Esophagus muscularis mucosa (tissue), 3 donors: Measurements from ENCODE around the gene DUXA.

ENCODE experiments used
- CTCF ChIP-seq, 3 experiments: fragments of 200-600 bp in 2 of 3; fragments of 450-650 bp in 1 of 3; sonication (generic) in 2 of 3; IDR thresholded peaks; one replicate each; pipeline ENCODE4 v1.5.1; 2017 to 2019; ENCODE audit warnings: antibody characterized with exemption in 3 of 3, mild to moderate bottlenecking in 2 of 3, moderate library complexity in 1 of 3
- POLR2A ChIP-seq: fragments of 450-650 bp; IDR thresholded peaks from one replicate; pipeline ENCODE4 v1.6.1; 2017; ENCODE audit warnings: antibody characterized with exemption, moderate library complexity, mild to moderate bottlenecking, low read depth
- POLR2AphosphoS5 ChIP-seq, 2 donors: sonication (generic); formaldehyde crosslinking; IDR thresholded peaks; one replicate each; pipeline ENCODE4 v1.6.1; 2017; ENCODE audit warnings: antibody characterized with exemption in 2 of 2

DNA sequence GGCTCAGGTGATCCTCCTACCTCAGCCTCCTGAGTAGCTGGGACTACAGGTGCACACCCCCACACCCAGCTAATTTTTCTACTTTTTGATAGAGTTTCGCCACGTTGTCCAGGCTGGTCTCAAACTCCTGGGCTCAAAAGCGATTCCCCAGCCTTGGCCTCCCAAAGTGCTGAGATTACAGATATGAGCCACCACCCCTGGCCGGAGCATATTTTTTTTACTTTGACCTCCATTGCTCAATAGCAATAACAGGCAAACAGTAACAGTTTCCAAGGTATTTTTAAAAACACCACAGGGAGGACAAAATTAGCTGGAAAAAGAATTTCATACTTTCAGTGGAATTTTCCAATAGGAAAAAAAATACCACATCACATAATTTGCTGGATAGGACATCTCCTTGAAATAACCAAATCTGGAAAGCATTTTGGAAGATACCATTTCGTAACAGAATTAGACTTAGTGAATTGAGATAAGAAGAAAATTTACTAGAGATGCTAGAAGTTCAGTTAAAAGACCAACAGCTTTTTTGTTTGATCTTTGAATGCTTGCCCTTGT, 5.2 kb downstream of the DUXA start:
- TF ChIP-seq POLR2A = no peak
- no peak for TF ChIP-seq CTCF (IDR thresholded peaks at IDR 0.05)
- no peak for TF ChIP-seq POLR2AphosphoS5 (IDR thresholded peaks at IDR 0.05)
